Retinal pigment epithelial cell (primary cell): Measurements from ENCODE around the gene TBL3.
A peak's percentile ranks its signal among the peaks of the same experiment; 100 is the strongest.
"Not testable (repeated sequence)": the region's sequence is repeated elsewhere in the genome, so short reads cannot be mapped to it uniquely, and the experiment has no call there.

Experiments used
- DNase-seq: peaks from one replicate; pipeline ENCODE4 v3.0.0-alpha.2; 2010; ENCODE audit warnings: low read depth
- H3K4me3 ChIP-seq: 2 replicates; pipeline ENCODE4 v1.5.1; 2011; ENCODE audit warnings: mild to moderate bottlenecking, low read length, control low read depth, moderate library complexity
- CTCF ChIP-seq: conservative IDR thresholded peaks from 2 replicates; pipeline ENCODE4 v1.5.1; 2011; ENCODE audit warnings: low read depth, low read length, control low read depth, inconsistent platforms

Gene TBL3

GRCh38 chr16:1961651-1962067 is 10.2 kb upstream of the TBL3 start:
- no peak for TF ChIP-seq CTCF
- DNase-seq: no peak
- no peak overlapping the region for H3K4me3 ChIP-seq

GRCh38 chr16:1962161-1963153 is 9.4 kb upstream of the TBL3 start:
- H3K4me3 ChIP-seq: peak overlapping the region; percentile 70
- not testable (repeated sequence) for DNase-seq

- TF ChIP-seq CTCF: peak; percentile 24
- H3K4me3 ChIP-seq: peak overlapping the region; percentile 70
- no peak for DNase-seq
Observed at GRCh38 chr16:1963806-1964505, 7.9 kb upstream of the TBL3 start.

GRCh38 chr16:1964506-1965395 is 7.1 kb upstream of the TBL3 start, which contains the start of gene RPS2:
RPS2 (minus strand) TSS chr16:1964826; CDS start chr16:1964625, 201 bp downstream.
- peak; percentile 94 for DNase-seq
- H3K4me3 ChIP-seq: peak within 1 kb of the TSS; percentile 70
- TF ChIP-seq CTCF: no peak

GRCh38 chr16:1965396-1966001 is 6.4 kb upstream of the TBL3 start:
- no peak for DNase-seq
- no peak for TF ChIP-seq CTCF

GRCh38 chr16:1966460-1966859 is 5.4 kb upstream of the TBL3 start, which contains the start of gene RNF151:
RNF151 (plus strand) TSS chr16:1966856; CDS start chr16:1966882, 26 bp downstream.
- no peak for DNase-seq
- H3K4me3 ChIP-seq: peak within 1 kb of the TSS; percentile 70
- TF ChIP-seq CTCF: no peak

More at GRCh38 chr16:1965396-1966001, 6.4 kb upstream of the TBL3 start:
- peak overlapping the region; percentile 70 for H3K4me3 ChIP-seq
